GM23338 (cell line): Measurements from ENCODE around the gene SF1. TPM values are rescaled to one million over a fixed set of nuclear protein-coding genes. Genes with fewer than 3 reads are reported as not detected.
A peak's percentile ranks its signal among the peaks of the same experiment; 100 is the strongest.

Experiments used
- ATAC-seq: fragments of 200-7000 bp; cut with Tn5 transposase; 3 replicates; pipeline ENCODE4 v1.9.1; 2020
- DNase-seq: peaks from one replicate; pipeline ENCODE4 v3.0.0-alpha.2; 2015; ENCODE audit warnings: low spot score
- H2AFZ ChIP-seq: fragments of 200-600 bp; sonication (generic); 2 replicates; pipeline ENCODE4 v1.8.0; 2016; ENCODE audit warnings: antibody characterized with exemption, mild to moderate bottlenecking, moderate library complexity
- H3F3A ChIP-seq: fragments of 200-600 bp; sonication (generic); replicated peaks from 2 replicates; pipeline ENCODE4 v1.8.0; 2017; ENCODE audit warnings: antibody characterized with exemption, mixed run types, low read depth
- H3K27ac ChIP-seq: fragments of 200-600 bp; sonication (generic); 2 replicates; pipeline ENCODE4 v1.6.1; 2016; ENCODE audit warnings: low read depth
- H3K27me3 ChIP-seq: fragments of 200-600 bp; sonication (generic); 2 replicates; pipeline ENCODE4 v1.8.0; 2016; ENCODE audit warnings: mild to moderate bottlenecking, mixed run types, moderate library complexity; ENCODE audit not compliant: insufficient read depth
- H3K36me3 ChIP-seq: fragments of 200-600 bp; sonication (generic); 2 replicates; pipeline ENCODE4 v1.8.0; 2016; ENCODE audit warnings: mild to moderate bottlenecking; ENCODE audit not compliant: insufficient read depth
- H3K4me1 ChIP-seq: fragments of 200-600 bp; sonication (generic); 2 replicates; pipeline ENCODE4 v1.8.0; 2016; ENCODE audit warnings: mild to moderate bottlenecking, moderate library complexity; ENCODE audit not compliant: insufficient read depth
- H3K4me2 ChIP-seq: fragments of 200-600 bp; sonication (generic); 2 replicates; pipeline ENCODE4 v1.7.1; 2017; ENCODE audit warnings: mixed run types
- H3K4me3 ChIP-seq: fragments of 200-600 bp; sonication (generic); 2 replicates; pipeline ENCODE4 v1.6.1; 2016; ENCODE audit warnings: mixed run types
- H3K79me2 ChIP-seq: fragments of 200-600 bp; sonication (generic); replicated peaks from 2 replicates; pipeline ENCODE4 v1.8.0; 2017; ENCODE audit warnings: mild to moderate bottlenecking; ENCODE audit not compliant: insufficient read depth
- H3K9me2 ChIP-seq: fragments of 200-600 bp; sonication (generic); 2 replicates; pipeline ENCODE4 v1.8.0; 2017; ENCODE audit not compliant: insufficient read depth
- H4K20me1 ChIP-seq: fragments of 200-600 bp; sonication (generic); replicated peaks from 2 replicates; pipeline ENCODE4 v1.8.0; 2017; ENCODE audit warnings: mild to moderate bottlenecking; ENCODE audit not compliant: insufficient read depth
- H3K27ac Mint-ChIP-seq: 2 replicates; pipeline ENCODE4 v1.8.0; 2020; ENCODE audit warnings: inconsistent platforms, mild to moderate bottlenecking, moderate library complexity, mixed read lengths
- H3K27me3 Mint-ChIP-seq: 3 replicates; pipeline ENCODE4 v1.8.0; 2022; ENCODE audit warnings: low read depth, mild to moderate bottlenecking, moderate library complexity, mixed read lengths, inconsistent platforms; ENCODE audit not compliant: insufficient read depth, poor library complexity
- H3K36me3 Mint-ChIP-seq: 3 replicates; pipeline ENCODE4 v1.8.0; 2021; ENCODE audit warnings: low read depth, mild to moderate bottlenecking, inconsistent platforms, moderate library complexity, mixed read lengths
- H3K4me1 Mint-ChIP-seq: 3 replicates; pipeline ENCODE4 v1.8.0; 2020; ENCODE audit warnings: mild to moderate bottlenecking, inconsistent platforms, mixed read lengths
- H3K4me3 Mint-ChIP-seq: 3 replicates; pipeline ENCODE4 v1.8.0; 2021; ENCODE audit warnings: moderate library complexity, mild to moderate bottlenecking, inconsistent platforms, mixed read lengths
- H3K9me3 Mint-ChIP-seq: 3 replicates; pipeline ENCODE4 v1.8.0; 2020; ENCODE audit warnings: moderate library complexity, mild to moderate bottlenecking, inconsistent platforms, mixed read lengths
- CREB1 ChIP-seq: fragments of 250-450 bp; sonication (Bioruptor Pico); IDR thresholded peaks from 2 replicates; pipeline ENCODE4 v1.5.0; 2020; ENCODE audit warnings: low read depth, mild to moderate bottlenecking, moderate library complexity
- EZH2 ChIP-seq: fragments of 200-600 bp; sonication (generic); IDR thresholded peaks from one replicate; pipeline ENCODE4 v1.8.0; 2017; ENCODE audit warnings: antibody characterized with exemption, mild to moderate bottlenecking, low read depth; ENCODE audit not compliant: unreplicated experiment
- EZH2phosphoT487 ChIP-seq: fragments of 200-600 bp; sonication (generic); IDR thresholded peaks from one replicate; pipeline ENCODE4 v1.8.1; 2018; ENCODE audit warnings: antibody characterized with exemption; ENCODE audit not compliant: unreplicated experiment
- JUNB ChIP-seq: IDR thresholded peaks from one replicate; pipeline ENCODE4 v1.6.1; 2016; ENCODE audit warnings: antibody characterized with exemption; ENCODE audit not compliant: unreplicated experiment
- NANOG ChIP-seq: IDR thresholded peaks from 2 replicates; pipeline ENCODE4 v1.6.1; 2016; ENCODE audit warnings: antibody characterized with exemption, borderline replicate concordance
- POLR2AphosphoS5 ChIP-seq: IDR thresholded peaks from 2 replicates; pipeline ENCODE4 v1.6.1; 2016; ENCODE audit warnings: antibody characterized with exemption, low read depth
- REST ChIP-seq: IDR thresholded peaks from one replicate; pipeline ENCODE4 v1.6.1; 2018; ENCODE audit warnings: antibody characterized with exemption; ENCODE audit not compliant: unreplicated experiment
- STAT1 ChIP-seq: IDR thresholded peaks from one replicate; pipeline ENCODE4 v1.6.1; 2016; ENCODE audit warnings: antibody characterized with exemption; ENCODE audit not compliant: unreplicated experiment
- ZNF331 ChIP-seq: fragments of 250-450 bp; sonication (Bioruptor Pico); IDR thresholded peaks from 2 replicates; pipeline ENCODE4 v1.5.0; 2020; ENCODE audit warnings: low read depth, mild to moderate bottlenecking, moderate library complexity
- polyA plus RNA-seq: library from polyadenylated mRNA; unstranded; fragments of >200 nt; fragmentation: Nextera tagmentation; extraction: Ambion mirVana; gene quantifications from 2 replicates; pipeline ENCODE4 v1.2.1, GENCODE V29; 2016
- total RNA-seq: library from RNA; depleted of rRNA; stranded (reverse); fragments of >200 nt; shearing (Covaris generic); gene quantifications from 2 replicates; pipeline ENCODE4 v1.2.3, GENCODE V29; 2014
- TF ChIP-seq, protein P1 (sequence below): IDR thresholded peaks from 2 replicates; pipeline ENCODE4 v1.6.1; 2016; ENCODE audit warnings: antibody characterized with exemption
- TF ChIP-seq, protein P2 (sequence below): fragments of 250-450 bp; sonication (Bioruptor Pico); IDR thresholded peaks from 2 replicates; pipeline ENCODE4 v1.5.0; 2020; ENCODE audit warnings: mild to moderate bottlenecking, moderate library complexity

The SF1 gene
- total and polyA plus RNA-seq, 2 experiments from 2014 or later: 76.9 to 252 TPM

DNA sequence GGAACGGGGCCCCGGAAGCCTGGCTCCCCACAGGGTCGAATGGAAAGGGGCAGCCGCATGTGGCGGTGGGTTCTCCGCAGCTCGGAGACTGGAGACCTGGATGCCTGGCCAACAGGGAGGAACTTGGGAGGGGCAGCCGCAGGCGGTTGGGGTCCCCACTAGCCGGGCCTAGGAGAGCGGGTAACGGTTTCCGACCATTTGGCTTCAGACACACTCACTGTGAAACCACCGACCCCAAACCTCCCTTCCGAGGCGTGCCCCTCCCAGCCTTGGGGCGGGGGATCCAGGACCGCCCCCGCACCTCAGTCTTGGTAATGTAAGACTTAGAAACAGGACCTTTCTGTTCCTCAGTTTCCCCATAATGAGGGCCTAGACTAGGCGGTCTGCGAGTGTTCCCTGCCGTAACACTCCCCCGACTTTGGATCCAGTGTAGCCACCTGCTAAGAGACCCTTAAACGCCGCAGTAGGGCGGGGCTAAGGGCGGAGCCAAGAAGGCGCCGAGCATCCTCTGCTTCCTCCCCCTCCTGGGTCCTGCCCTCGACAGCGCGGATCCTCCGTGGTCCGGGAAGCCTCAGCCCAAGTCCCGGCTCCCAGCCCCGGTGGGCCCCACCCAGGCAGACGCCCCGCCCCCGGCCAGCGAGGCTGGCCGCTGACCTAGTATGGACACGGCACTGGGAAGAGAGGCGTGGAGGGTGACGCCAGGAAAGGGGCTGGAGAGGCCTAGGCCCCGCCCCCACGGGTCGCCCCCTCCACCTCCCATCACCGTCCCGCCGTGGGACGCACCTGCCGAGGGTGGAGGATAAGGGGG, 32.6 kb downstream of the SF1 start:
- H3K27me3 ChIP-seq: peaks cover 34% of the 10 kb centered on the region

GRCh38 chr11:64745189-64745520, 33.2 kb downstream of the SF1 start:
- H3K27ac Mint-ChIP-seq: no peak overlapping the region
- DNase-seq: peak; percentile 70
- TF ChIP-seq, protein P1, sequence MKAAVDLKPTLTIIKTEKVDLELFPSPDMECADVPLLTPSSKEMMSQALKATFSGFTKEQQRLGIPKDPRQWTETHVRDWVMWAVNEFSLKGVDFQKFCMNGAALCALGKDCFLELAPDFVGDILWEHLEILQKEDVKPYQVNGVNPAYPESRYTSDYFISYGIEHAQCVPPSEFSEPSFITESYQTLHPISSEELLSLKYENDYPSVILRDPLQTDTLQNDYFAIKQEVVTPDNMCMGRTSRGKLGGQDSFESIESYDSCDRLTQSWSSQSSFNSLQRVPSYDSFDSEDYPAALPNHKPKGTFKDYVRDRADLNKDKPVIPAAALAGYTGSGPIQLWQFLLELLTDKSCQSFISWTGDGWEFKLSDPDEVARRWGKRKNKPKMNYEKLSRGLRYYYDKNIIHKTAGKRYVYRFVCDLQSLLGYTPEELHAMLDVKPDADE: no peak
- TF ChIP-seq NANOG (no peak), EZH2 (no peak), STAT1 (no peak), JUNB (no peak), CREB1 (no peak), ZNF331 (CRISPR knock-in tag) (no peak), REST (no peak)
- TF ChIP-seq, protein P2, sequence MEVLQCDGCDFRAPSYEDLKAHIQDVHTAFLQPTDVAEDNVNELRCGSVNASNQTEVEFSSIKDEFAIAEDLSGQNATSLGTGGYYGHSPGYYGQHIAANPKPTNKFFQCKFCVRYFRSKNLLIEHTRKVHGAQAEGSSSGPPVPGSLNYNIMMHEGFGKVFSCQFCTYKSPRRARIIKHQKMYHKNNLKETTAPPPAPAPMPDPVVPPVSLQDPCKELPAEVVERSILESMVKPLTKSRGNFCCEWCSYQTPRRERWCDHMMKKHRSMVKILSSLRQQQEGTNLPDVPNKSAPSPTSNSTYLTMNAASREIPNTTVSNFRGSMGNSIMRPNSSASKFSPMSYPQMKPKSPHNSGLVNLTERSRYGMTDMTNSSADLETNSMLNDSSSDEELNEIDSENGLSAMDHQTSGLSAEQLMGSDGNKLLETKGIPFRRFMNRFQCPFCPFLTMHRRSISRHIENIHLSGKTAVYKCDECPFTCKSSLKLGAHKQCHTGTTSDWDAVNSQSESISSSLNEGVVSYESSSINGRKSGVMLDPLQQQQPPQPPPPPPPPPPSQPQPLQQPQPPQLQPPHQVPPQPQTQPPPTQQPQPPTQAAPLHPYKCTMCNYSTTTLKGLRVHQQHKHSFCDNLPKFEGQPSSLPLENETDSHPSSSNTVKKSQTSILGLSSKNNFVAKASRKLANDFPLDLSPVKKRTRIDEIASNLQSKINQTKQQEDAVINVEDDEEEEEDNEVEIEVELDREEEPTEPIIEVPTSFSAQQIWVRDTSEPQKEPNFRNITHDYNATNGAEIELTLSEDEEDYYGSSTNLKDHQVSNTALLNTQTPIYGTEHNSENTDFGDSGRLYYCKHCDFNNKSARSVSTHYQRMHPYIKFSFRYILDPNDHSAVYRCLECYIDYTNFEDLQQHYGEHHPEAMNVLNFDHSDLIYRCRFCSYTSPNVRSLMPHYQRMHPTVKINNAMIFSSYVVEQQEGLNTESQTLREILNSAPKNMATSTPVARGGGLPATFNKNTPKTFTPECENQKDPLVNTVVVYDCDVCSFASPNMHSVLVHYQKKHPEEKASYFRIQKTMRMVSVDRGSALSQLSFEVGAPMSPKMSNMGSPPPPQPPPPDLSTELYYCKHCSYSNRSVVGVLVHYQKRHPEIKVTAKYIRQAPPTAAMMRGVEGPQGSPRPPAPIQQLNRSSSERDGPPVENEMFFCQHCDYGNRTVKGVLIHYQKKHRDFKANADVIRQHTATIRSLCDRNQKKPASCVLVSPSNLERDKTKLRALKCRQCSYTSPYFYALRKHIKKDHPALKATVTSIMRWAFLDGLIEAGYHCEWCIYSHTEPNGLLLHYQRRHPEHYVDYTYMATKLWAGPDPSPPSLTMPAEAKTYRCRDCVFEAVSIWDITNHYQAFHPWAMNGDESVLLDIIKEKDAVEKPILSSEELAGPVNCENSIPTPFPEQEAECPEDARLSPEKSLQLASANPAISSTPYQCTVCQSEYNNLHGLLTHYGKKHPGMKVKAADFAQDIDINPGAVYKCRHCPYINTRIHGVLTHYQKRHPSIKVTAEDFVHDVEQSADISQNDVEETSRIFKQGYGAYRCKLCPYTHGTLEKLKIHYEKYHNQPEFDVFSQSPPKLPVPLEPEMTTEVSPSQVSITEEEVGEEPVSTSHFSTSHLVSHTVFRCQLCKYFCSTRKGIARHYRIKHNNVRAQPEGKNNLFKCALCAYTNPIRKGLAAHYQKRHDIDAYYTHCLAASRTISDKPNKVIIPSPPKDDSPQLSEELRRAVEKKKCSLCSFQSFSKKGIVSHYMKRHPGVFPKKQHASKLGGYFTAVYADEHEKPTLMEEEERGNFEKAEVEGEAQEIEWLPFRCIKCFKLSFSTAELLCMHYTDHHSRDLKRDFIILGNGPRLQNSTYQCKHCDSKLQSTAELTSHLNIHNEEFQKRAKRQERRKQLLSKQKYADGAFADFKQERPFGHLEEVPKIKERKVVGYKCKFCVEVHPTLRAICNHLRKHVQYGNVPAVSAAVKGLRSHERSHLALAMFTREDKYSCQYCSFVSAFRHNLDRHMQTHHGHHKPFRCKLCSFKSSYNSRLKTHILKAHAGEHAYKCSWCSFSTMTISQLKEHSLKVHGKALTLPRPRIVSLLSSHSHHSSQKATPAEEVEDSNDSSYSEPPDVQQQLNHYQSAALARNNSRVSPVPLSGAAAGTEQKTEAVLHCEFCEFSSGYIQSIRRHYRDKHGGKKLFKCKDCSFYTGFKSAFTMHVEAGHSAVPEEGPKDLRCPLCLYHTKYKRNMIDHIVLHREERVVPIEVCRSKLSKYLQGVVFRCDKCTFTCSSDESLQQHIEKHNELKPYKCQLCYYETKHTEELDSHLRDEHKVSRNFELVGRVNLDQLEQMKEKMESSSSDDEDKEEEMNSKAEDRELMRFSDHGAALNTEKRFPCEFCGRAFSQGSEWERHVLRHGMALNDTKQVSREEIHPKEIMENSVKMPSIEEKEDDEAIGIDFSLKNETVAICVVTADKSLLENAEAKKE (CRISPR knock-in tag): no peak

More for the DNA sequence above, 32.6 kb downstream of the SF1 start:
- Histone ChIP-seq H4K20me1 (no peaks in the 10 kb centered on the region), H3K79me2 (no peaks in the 10 kb centered on the region), H3F3A (peaks cover 17% of the 10 kb centered on the region), H2AFZ (peak overlapping the region; percentile 92), H3K27ac (no peak overlapping the region), H3K4me1 (peaks cover 14% of the 10 kb centered on the region), H3K4me3 (peak overlapping the region; percentile 81), H3K36me3 (no peaks in the 10 kb centered on the region), H3K9me2 (no peaks in the 10 kb centered on the region), H3K4me2 (peak overlapping the region; percentile 98)
- Mint-ChIP-seq H3K9me3 (no peaks in the 10 kb centered on the region; the same call in 2 of the 3 replicates), H3K4me1 (peaks cover 20% of the 10 kb centered on the region), H3K27ac (no peak overlapping the region), H3K36me3 (0 out of 3 replicates have a peak, but pooled peaks cover 4% of the 10 kb centered on the region), H3K4me3 (peak overlapping the region; percentile 86), H3K27me3 (peaks cover 28% of the 10 kb centered on the region)
- peak; percentile 35 for ATAC-seq
- DNase-seq: peak; percentile 90
- TF ChIP-seq POLR2AphosphoS5 (peak; percentile 51), CREB1 (peak; percentile 55; the same call in 1 of the 2 replicates), EZH2phosphoT487 (no peak)

More at GRCh38 chr11:64745189-64745520, 33.2 kb downstream of the SF1 start:
- peak overlapping the region; percentile 86 for H3K4me3 Mint-ChIP-seq
- peak overlapping the region; percentile 92 for H2AFZ ChIP-seq
- peak; percentile 2 for ATAC-seq
- no peaks in the 10 kb centered on the region for H3K36me3 ChIP-seq
- H3K4me2 ChIP-seq: peak overlapping the region; percentile 98
- H3K9me3 Mint-ChIP-seq: no peaks in the 10 kb centered on the region; the same call in 2 of the 3 replicates
- peaks cover 20% of the 10 kb centered on the region for H3K4me1 ChIP-seq
- H3F3A ChIP-seq: peaks cover 18% of the 10 kb centered on the region
- H3K27me3 Mint-ChIP-seq: peaks cover 32% of the 10 kb centered on the region
- peaks cover 9% of the 10 kb centered on the region; the same call in 2 of the 3 replicates for H3K36me3 Mint-ChIP-seq
- peak overlapping the region; percentile 81 for H3K4me3 ChIP-seq
- H3K9me2 ChIP-seq: no peaks in the 10 kb centered on the region
- peaks cover 25% of the 10 kb centered on the region for H3K4me1 Mint-ChIP-seq
- no peaks in the 10 kb centered on the region for H3K79me2 ChIP-seq
- H4K20me1 ChIP-seq: no peaks in the 10 kb centered on the region
- H3K27me3 ChIP-seq: peaks cover 34% of the 10 kb centered on the region
- H3K27ac ChIP-seq: no peak overlapping the region
